NCI-H82 treated with DMSO at 0.1 percent for 48 hours (cell line): ENCODE measurements around the gene A2ML1.
A peak's percentile ranks its signal among the peaks of the same experiment; 100 is the strongest.
"Not testable (repeated sequence)": the region's sequence is repeated elsewhere in the genome, so short reads cannot be mapped to it uniquely, and the experiment has no call there.

ENCODE experiments used
- DNase-seq: peaks from one replicate; lab custom pipeline; 2025; ENCODE audit not compliant: unreplicated experiment; lab: John Stamatoyannopoulos, UW

A2ML1 gene

GRCh38 chr12:8847435-8847834 is 25.0 kb downstream of the A2ML1 start:
- no peak for DNase-seq

- no peak for DNase-seq
These were observed 27.5 kb downstream of the A2ML1 start for GRCh38 chr12:8849876-8850275.

- no peak for DNase-seq
These were observed 29.7 kb downstream of the A2ML1 start for GRCh38 chr12:8852119-8852518.

GRCh38 chr12:8855891-8856290 is 33.5 kb downstream of the A2ML1 start:
- DNase-seq: no peak

- not testable (repeated sequence) for DNase-seq
These were observed 37.0 kb downstream of the A2ML1 start for GRCh38 chr12:8859448-8859847.

GRCh38 chr12:8860165-8860961 is 37.9 kb downstream of the A2ML1 start:
- DNase-seq: peak; percentile 64

- DNase-seq: no peak
These were observed 44.0 kb downstream of the A2ML1 start for GRCh38 chr12:8866429-8866828.

GRCh38 chr12:8867009-8867408 is 44.6 kb downstream of the A2ML1 start:
- no peak for DNase-seq

- no peak for DNase-seq
These were observed 45.4 kb downstream of the A2ML1 start for GRCh38 chr12:8867786-8868185.

GRCh38 chr12:8870586-8870985 is 48.2 kb downstream of the A2ML1 start:
- DNase-seq: no peak

GRCh38 chr12:8871068-8871467 is 48.6 kb downstream of the A2ML1 start:
- DNase-seq: no peak

GRCh38 chr12:8876887-8877286 is 54.5 kb downstream of the A2ML1 start:
- DNase-seq: no peak

- no peak for DNase-seq
These were observed 64.3 kb downstream of the A2ML1 start for GRCh38 chr12:8886502-8887284.

GRCh38 chr12:8887285-8887715 is 64.9 kb downstream of the A2ML1 start:
- no peak for DNase-seq

GRCh38 chr12:8890313-8891085 is 68.1 kb downstream of the A2ML1 start:
- no peak for DNase-seq

GRCh38 chr12:8891976-8892375 is 69.6 kb downstream of the A2ML1 start:
- DNase-seq: no peak

GRCh38 chr12:8894378-8894777 is 72.0 kb downstream of the A2ML1 start:
- no peak for DNase-seq

- DNase-seq: no peak
These were observed 72.6 kb downstream of the A2ML1 start for GRCh38 chr12:8894986-8895385.

GRCh38 chr12:8897081-8897480 is 74.7 kb downstream of the A2ML1 start:
- DNase-seq: no peak

- DNase-seq: no peak
These were observed 77.4 kb downstream of the A2ML1 start for GRCh38 chr12:8899830-8900229.

GRCh38 chr12:8902703-8903102 is 80.3 kb downstream of the A2ML1 start:
- not testable (repeated sequence) for DNase-seq
